ENCODE results near the gene KLK7. TPM values are rescaled to one million over a fixed set of nuclear protein-coding genes. Genes with fewer than 3 reads are reported as not detected.

The KLK7 gene
- total and polyA plus RNA-seq, 10 of the 15 experiments (the other 5 are each of a cell fraction or from before 2014, with no cell fraction given): not detected

DNA sequence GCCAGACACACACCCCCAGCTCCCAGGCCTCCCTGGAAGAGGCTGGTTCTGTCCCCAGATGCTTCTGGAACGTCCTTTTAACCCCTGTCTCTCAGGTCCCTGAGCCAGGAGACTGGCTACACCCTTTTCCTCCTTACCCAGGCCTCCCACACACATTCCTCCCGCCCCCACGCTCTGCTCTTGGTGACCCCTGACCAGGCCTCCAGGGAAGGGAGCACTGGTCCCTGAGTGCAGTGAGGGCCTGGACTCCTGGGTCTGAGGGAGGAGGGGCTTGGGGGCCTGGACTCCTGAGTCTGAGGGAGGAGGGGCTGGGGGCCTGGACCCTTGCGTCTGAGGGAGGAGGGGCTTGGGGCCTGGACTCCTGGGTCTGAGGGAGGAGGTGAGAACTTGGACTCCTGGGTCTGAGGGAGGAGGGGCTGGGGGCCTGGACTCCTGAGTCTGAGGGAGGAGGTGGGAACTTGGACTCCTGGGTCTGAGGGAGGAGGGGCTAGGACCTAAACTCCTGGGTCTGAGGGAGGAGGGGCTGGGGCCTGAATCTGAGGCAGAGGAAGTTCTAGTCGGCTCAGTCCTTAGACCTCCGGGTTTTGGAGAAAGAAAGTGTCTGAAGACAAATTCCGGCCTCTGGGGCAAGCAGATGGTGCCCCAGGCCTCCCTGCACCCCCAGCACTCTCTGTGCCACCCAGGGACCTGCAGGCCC is 14.9 kb downstream of the KLK7 start (continued):
- no peak for TF ChIP-seq ELK1 (IDR thresholded peaks at IDR 0.05; ENCODE audit: low read depth, low read length)
- TF ChIP-seq, protein P1, sequence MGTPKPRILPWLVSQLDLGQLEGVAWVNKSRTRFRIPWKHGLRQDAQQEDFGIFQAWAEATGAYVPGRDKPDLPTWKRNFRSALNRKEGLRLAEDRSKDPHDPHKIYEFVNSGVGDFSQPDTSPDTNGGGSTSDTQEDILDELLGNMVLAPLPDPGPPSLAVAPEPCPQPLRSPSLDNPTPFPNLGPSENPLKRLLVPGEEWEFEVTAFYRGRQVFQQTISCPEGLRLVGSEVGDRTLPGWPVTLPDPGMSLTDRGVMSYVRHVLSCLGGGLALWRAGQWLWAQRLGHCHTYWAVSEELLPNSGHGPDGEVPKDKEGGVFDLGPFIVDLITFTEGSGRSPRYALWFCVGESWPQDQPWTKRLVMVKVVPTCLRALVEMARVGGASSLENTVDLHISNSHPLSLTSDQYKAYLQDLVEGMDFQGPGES (IDR thresholded peaks at IDR 0.05): no peak
- no peak for TF ChIP-seq NFXL1 (IDR thresholded peaks at IDR 0.05; ENCODE audit: borderline replicate concordance)
- TF ChIP-seq SIX5 (IDR thresholded peaks at IDR 0.05; ENCODE audit: low read depth, low read length, severe bottlenecking): no peak

- DNase-seq (ENCODE audit: low read depth, low spot score) (no peak), FAIRE-seq (no peak), ATAC-seq (no peak)
- H4K20me1 ChIP-seq (ENCODE audit: control insufficient read depth, insufficient read depth): no peaks in the 10 kb centered on the region
- H3K27me3 ChIP-seq (replicated peaks in 1 of 2; ENCODE audit: control insufficient read depth in 2 of 2, insufficient read depth in 2 of 2, low read length in 1 of 2): peaks cover 2% of the 10 kb centered on the region in 2 experiments; a peak in 3 of 4 replicates
- no peaks in the 10 kb centered on the region for H3K79me2 ChIP-seq (ENCODE audit: control insufficient read depth, insufficient read depth, low read length)
- CTCF ChIA-PET: no interaction called here
- no peak overlapping the region for H2AFZ ChIP-seq (ENCODE audit: control insufficient read depth, low read depth, low read length)
- no peak overlapping the region for H3K4me3 ChIP-seq
- TF ChIP-seq SUZ12 (IDR thresholded peaks at IDR 0.05; ENCODE audit: unreplicated experiment) (no peak), NFYA (IDR thresholded peaks at IDR 0.05; ENCODE audit: borderline replicate concordance, low read depth, low read length) (no peak), NFXL1 (IDR thresholded peaks at IDR 0.05; ENCODE audit: borderline replicate concordance) (no peak), SMC3 (IDR thresholded peaks at IDR 0.05; ENCODE audit: borderline replicate concordance, low read length) (no peak), MTA2 (IDR thresholded peaks at IDR 0.05; ENCODE audit: low read depth) (no peak), BACH1 (IDR thresholded peaks at IDR 0.05; ENCODE audit: borderline replicate concordance) (no peak), GATAD2B (conservative IDR thresholded peaks at IDR 0.05; ENCODE audit: low read depth) (no peak), SRF (IDR thresholded peaks at IDR 0.05; ENCODE audit: low read depth in 2 of 2, low read length in 2 of 2) (no peak), SREBF2 (IDR thresholded peaks at IDR 0.05; ENCODE audit: low read length) (no peak), RB1 (IDR thresholded peaks at IDR 0.05; ENCODE audit: borderline replicate concordance) (no peak), SMARCA5 (IDR thresholded peaks at IDR 0.05) (no peak), YBX1 (IDR thresholded peaks at IDR 0.05) (no peak)
- no TSS peak for BruUV-seq (replicated peaks)
- intact Hi-C loops (cut with micrococcal nuclease; ENCODE audit: unreplicated experiment) (no loop called here), in situ Hi-C loops (cut with MboI) (no loop called here)
- no peaks in the 10 kb centered on the region for H3K4me1 ChIP-seq (ENCODE audit: control insufficient read depth, insufficient read depth, low read length)
- no peak overlapping the region for H3K27ac ChIP-seq (ENCODE audit: control insufficient read depth, insufficient read depth)
- no peaks in the 10 kb centered on the region for H3K9me3 ChIP-seq (replicated peaks; ENCODE audit: control insufficient read depth, insufficient read depth, low read length)
- H3K36me3 ChIP-seq (ENCODE audit: control insufficient read depth in 2 of 2, insufficient read depth in 2 of 2, low read length in 1 of 2): no peaks in the 10 kb centered on the region
- RAD21 ChIA-PET (ENCODE audit: unreplicated experiment): no interaction called here
- H3K4me2 ChIP-seq (ENCODE audit: control insufficient read depth, insufficient read depth): no peak overlapping the region
- POLR2A ChIA-PET: no interaction called here
- no peak overlapping the region for H3K9ac ChIP-seq (ENCODE audit: control insufficient read depth, insufficient read depth, low read length)
- 19% methylated on average over 16 of the region's 20 CpGs for WGBS (ENCODE audit: insufficient coverage, insufficient replicate concordance, low lambda C conversion rate, missing lambda C conversion rate)
- SMC1A ChIA-PET (ENCODE audit: uncharacterized antibody, unreplicated experiment): interaction anchor here (0.8 kb wide), 1 partner anchor 394 kb away, joined by 3 read pairs; no protein-coding TSS in a partner anchor
Observed at GRCh38 chr19:50967929-50968715, 15.6 kb downstream of the KLK7 start.
